Stimulated activated CD4-positive, alpha-beta T cell treated with anti-CD3 and anti-CD28 coated beads, Interleukin-2, amount 100 ng/mL, for 4 hours (primary cell): ENCODE results near the gene SPAG7.
A peak's percentile ranks its signal among the peaks of the same experiment; 100 is the strongest.

Experiments used
- DNase-seq: peaks from one replicate; pipeline ENCODE4 v3.0.0-alpha.2; 2020; ENCODE audit warnings: low read depth

The SPAG7 gene

DNA sequence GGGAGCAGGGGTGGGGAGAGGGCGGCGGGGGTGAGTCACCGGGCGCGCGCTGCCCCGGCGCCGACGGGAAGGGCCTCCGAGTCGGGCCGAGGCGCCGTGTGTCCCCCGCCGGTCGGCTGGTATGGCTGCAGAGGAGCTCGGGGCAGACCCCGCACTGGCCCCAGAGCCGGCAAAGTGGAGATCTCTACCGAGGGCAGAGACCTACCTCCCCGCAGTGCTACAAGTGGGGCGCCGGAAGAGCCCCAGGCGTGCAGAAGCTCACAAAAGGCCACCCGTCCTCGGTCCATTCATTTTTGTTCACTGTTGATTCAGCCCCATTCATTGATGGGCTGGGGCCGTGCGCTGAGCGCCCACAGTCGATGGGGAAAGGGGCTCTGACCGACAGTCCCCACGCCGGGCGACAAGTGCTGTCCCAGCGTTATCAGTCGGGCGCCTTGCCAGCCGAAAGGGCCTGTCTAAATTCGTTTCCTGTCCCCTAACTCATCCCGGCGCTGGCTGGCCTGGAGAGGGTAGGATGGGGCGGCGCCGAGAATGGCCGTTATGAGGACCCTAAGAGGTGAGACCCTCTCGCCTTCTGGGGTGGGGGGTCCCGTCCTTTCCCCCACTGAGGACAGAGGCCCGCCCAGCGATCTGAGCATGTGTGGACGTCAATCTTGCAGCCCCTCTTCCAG, 17.4 kb downstream of the SPAG7 start:
- DNase-seq = peak; percentile 55

DNA sequence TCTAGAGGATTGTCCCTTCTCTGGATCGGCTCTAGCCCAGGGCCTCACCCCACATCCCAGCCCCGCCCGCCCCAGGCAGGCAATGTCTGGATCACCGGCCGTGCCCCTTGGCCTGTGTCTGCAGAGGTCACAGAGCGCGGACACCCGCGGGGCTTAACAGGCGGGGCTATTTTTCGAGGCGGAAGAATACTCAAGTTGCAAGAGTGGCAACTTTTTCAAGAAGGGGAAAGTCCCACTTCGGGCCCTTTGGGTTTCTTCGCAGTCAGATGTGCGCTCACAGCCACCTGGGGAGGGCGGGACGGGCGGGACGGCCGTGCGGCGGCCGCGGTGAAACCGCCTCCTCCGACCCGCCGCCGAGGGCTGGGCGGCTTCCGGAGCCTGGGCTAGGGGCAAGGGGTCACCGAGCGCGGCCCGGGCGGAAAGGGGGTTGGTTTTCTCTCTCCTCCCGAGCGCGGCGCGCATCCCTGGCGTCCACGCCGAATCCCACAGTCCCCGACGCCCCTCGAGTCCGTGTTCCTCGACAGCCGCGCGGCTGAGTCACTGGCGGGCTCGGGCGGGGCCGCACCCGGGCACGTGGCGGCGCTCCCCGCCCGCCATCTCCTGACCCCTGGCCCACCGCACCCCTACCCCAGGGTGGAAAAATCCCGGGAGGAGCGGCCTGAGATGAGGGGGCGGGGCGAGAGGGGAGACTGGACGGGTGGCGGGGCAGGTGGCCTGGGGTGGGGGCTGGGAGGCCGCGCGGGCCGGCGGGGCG, 18.1 kb downstream of the SPAG7 start:
- DNase-seq = peak; percentile 67

DNA sequence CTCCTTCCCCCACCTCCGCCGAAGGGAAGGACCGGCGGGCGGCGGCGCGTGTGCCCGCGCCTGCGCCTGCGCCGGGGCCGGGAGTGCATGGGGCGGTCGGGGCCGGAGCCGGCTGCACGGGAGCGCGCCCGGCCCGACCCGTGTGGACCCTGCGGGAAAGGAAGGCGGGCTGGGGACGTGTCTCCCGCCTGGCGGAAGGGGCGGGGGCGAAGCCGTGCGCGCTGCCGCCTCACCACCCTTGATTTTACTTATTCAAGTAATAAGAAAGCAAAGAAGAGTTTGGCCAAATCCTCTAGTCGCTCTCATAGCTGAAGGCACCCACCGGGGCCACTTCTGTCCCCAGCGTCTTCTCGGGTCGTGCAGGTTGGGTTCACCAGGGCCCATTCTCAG, 18.7 kb downstream of the SPAG7 start:
- peak; percentile 61 for DNase-seq

DNA sequence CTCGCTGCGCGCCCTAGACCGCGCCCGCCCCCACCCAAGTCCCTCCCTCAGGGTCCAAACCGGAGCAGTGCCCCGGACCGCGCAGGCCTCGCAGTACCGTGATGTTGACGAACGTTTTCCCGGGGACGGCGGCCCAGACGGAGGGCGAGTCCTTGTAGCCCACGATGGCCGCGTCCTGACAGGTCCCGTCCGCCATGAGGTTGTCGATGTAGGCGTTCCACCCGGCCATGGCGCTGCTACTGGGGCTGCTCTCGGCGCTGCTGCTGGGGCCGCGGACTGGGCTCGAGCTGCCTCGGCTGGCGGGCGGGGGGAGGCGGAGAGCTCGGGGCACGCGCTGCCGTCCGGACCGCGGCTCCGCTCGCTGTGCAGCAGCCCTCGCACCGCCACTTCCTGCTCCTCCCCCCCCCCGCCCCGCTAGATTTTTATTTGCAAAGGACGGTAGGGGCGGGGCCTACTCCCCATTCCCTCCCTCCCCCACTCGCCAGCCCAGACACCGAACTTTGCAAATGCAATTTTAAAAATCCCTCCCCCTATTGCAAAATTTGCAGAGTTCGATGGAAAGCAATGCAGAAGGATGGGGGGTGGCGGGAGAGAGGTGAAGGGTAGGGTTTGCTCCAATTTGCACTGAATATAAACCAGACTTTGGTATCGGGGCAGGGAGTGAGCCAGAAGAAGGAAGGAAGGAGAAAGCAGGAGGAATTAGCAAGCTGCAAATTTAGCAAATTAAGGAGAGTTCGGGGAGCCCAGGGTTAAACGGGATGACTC, 19.3 kb downstream of the SPAG7 start, which contains the start of gene PFN1:
TSS of gene PFN1 (minus strand) at position 365 of the 765 bp plus-strand sequence. CDS start at position 229, 136 bp downstream.
- peak; percentile 85 for DNase-seq

DNA sequence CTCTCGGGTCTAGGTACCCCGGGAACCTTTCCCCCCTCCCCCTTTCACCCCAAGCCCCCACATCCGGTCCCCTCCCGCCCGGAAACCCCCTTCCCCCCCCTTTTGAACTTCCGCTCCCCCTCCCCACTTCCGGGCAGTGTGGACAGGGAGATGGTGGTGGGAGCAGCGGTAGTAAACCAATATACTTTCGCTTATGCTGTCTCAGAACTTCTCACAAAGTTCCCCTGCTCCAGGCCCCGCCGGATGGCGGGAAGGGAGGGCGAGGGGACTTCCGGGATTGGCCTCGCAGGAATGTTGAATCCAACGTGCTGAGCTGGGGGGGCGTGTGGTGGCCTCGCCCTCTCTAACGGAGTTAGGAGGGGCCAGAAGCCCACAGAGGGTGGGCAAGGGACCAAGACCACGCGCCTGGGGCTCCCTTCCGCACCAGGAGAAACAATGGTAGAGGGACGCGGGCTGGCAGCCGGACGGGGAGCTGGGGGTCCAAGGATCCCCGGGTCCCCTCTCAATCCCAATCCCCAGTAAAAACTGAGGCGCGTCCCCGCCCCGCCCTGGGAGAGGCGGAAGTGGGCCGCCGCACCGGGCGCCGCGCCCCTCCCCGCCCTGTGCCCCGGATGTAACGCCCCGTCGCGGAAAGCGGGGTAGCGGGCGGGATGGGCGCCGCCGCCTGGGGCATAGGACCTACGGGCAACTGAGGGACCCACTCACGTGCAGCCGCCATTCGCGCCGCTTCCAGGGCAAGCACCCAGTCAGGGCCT, 20.0 kb downstream of the SPAG7 start:
- DNase-seq = peak; percentile 42

DNA sequence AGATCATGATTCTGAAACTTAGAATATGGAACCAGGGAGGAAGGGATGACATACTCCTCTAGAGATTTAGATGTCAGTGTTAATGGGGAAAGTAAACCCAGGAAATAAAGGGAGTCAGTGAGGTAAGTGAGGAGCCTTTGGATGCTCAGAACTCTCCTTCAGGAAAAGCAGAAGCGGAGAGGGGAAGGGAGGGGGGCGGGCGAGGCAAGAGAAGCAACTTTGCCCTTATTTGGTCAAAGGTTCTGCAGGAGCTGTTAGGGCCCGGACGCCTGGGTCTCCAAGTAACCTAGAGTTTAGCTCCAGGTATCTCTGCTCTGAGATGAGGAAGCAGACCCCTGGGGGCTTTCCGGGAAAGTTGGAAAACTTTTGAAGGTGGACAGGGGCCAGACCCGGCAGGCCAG, 20.6 kb downstream of the SPAG7 start:
- DNase-seq = no peak

DNA sequence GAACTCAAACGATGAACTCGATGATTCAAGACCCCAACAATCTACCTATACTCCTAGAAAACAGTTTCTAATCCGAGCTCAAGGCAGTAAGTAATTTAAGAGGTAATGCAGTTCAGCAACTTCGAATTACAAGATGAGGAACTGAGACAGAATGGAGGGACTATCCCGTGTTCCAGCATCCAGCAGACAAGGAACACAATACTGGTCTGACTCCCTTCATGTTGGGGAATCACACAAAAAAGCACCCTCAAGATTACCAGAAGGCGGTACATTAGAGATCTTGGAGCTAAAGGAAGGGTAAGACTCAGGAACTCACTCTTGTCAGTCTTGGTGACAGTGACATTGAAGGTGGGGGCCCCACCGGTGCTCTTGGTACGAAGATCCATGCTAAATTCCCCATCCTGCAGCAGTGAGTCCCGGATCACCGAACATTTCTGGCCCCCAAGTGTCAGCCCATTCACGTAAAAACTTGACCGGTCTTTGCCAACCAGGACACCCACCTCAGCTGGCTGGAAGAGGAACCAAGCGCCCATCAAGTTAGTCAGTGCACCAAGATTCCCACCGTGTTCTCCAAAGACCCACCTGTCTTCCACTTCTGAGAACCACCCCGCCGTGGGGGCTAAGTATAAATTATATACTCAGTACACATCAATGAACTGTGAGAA, 21.2 kb downstream of the SPAG7 start:
- DNase-seq = no peak

DNA sequence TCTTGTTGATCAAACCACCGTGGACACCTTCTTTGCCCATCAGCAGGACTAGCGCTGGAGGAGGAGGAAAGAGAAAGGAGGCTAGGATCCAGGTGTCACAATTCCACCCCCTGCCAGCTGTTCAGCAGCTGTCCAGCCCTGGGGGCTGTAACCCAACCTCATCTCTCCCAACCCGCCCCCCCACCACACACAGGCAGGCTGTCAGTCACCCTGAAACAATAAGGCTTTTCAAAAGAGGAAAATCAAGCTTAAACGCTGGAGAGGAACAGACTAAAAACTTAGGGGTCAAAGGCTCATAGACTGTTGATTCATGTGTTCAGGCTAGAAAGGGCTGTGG, 21.7 kb downstream of the SPAG7 start:
- no peak for DNase-seq

DNA sequence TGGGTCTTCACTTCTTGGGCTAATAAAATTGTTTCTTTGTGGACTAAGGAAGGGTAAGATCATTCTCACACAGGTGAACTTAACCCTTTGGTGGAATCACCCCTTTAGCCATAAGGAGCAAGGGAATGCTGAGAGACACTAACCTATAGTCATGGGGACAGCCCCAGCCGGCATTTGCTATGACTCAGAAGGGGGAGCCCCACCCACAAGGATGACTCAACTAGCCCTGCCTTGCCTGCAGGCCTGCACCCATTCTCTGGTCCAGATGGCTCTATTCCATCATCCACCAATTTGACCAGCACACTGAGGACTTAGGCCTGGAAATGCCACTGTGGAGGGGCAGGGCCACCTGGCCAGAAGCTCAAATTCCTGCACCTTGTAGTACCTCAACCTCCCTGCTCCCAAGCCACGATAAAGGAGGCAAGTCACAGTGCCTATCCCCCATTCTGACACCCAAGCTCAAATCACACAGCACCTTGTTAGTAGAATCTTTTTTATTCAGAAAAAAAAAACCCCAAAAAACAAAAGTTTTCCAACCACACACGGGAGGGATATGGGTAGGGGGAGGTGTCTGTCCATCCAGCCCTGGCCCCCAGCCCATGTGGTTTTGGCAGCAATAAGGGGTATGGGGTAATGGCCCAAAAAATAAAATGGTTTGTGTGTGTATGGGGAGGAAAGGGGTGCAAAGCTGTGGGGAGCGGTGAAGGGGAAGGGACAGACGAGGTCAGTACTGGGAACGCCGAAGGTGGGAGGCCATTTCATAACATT, 22.3 kb downstream of the SPAG7 start:
- DNase-seq = peak; percentile 85

DNA sequence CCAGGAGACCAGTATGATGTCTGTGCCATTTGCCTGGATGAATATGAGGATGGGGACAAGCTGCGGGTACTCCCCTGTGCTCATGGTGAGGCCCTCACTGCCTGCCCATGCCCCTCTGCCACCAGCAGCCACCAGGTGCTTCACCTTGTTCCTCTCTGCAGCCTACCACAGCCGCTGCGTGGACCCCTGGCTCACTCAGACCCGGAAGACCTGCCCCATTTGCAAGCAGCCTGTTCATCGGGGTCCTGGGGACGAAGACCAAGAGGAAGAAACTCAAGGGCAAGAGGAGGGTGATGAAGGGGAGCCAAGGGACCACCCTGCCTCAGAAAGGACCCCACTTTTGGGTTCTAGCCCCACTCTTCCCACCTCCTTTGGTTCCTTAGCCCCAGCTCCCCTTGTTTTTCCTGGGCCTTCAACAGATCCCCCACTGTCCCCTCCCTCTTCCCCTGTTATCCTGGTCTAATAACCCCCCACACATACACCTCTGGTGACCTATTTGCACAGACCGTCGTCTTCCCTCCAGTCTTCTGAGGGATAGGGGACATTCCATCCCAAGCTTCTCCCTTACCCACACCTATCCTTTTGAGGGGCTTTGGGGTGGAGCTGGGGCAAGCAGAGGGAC, 23.0 kb downstream of the SPAG7 start:
- DNase-seq = no peak

DNA sequence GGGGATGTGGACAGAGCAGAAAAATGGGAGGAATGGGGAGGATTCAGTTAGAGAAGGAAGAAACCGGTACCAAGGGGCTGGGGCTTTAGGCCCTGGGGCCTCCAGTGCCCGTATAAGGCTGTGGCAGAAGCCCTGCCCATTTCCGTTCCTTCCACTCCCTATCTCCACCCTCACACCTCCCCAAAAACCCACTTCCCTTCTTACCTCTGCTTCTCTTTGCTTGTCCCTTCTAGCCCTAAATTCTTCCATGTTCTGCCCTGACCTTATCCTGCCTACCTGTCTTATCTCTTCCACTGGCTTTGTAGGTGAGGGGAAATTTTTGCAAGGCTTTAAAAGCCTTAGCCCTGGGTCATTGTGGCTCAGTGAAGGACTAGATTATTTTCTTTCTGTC, 23.5 kb downstream of the SPAG7 start:
- no peak for DNase-seq

DNA sequence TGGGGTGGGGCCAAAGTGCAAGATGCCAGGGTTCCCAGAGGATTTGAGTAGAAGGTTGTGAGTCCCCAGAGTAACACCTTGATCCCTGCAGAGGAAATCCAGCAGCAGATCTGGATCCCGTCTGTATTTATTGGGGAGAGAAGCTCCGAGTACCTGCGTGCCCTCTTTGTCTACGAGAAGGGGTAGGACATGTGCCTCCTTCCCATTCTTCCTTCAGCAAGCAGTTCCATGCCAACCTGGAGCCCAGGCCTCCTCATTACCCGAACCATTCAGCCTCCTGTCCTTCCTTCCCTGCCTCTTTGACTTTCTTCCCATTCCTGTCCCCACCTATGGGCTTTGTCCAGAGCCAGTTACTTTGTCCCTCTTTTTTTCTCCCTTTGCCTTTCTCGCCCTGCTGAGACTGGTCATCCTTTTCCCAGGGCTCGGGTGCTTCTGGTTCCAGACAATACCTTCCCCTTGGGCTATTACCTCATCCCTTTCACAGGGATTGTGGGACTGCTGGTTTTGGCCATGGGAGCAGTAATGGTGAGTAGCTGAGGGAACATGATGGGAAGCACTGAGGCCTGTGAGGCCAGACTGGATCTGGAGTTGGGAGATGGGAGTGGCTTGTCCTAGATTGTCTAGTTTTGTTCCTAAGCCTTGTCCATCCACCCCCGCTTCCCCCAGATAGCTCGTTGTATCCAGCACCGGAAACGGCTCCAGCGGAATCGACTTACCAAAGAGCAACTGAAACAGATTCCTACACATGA, 24.7 kb downstream of the SPAG7 start:
- no peak for DNase-seq

DNA sequence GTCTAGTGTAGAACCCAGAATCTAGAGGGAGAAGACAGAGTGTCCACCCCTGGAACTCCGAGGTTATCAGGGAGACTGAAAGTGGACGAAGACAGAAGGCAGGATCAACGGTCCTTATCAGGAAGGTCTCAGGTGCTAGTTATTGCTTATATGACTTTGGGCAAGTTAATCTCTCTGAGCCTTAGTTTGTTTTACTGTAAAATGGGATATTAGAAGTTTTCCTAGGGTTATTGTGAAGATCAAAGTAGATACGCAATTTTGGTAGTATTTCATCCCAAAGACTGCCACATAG, 26.4 kb downstream of the SPAG7 start:
- no peak for DNase-seq

DNA sequence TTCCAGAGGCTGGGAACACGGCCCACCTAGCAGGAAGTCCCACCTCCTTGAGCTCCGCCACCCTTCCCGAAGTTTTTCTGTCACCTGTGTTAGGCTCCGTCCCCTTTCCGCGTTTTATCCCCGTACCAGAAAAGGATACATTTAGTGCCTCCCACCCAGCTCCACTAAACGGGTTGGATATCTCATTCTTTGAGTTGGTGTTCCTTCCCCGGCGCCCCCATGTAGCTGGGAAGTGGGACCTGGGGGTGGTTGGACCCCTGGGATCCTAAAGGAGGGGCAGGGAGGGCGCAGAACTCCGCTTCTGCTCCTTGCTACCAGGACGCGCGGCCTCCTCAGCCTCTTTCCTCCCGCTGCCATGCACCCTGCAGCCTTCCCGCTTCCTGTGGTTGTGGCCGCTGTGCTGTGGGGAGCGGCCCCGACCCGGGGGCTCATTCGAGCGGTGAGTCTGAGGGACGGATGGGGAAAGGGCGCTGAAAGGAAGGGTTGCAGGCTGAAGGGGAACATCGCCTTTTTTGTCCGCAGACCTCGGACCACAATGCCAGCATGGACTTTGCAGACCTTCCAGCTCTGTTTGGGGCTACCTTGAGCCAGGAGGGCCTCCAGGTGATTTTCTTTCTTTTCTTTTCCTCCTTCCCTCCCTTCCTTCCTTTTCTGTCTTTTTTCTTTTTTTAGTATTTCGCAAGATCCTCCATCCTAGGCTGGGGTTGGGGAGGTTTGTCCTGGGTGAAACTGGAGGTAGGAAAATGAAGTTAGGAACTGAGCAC, 26.9 kb downstream of the SPAG7 start:
- DNase-seq = no peak

DNA sequence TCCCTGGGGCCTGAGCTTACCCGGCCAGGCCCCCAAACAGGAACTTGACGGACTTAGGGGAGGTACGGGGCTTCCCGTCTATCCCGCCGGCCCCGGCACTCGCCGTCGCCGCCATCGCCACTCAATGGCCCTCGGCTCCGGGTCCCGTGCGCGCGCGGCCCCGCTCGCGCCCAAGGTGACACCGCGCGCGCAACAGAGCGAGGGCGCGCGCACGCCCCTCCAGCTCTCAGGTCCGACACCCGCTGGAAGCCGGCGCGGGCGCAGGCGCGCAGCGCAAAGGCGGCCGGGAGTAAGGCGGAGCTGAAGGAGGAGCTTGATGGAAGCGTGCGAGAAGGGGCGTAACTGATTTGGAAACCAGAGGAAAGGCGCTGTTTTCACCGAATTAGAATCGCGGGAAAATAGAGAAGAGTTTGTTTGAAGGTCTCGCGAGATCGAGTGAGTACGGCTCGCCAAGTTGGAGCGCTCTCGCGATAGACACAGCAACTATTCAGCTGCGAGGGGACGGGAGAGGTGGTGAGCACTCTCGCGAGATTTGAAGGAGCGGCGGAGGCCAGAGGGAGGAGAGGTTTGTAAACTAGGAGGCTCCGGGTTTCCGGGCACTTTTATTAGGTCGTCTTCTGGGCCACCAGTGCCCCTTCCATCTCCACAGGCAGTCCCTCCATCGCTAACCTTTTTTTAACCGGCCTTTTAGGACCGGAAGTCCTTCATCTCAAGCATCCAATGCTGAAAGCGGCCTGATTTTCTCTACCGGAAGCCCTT, 27.6 kb downstream of the SPAG7 start, which contains the start of the genes RNF167 and SLC25A11:
TSS of gene RNF167 (plus strand) at position 473 of the 759 bp plus-strand sequence. CDS start 642 bp downstream, outside the sequence.
TSS of gene SLC25A11 (minus strand) at position 251 of the 759 bp plus-strand sequence. CDS start at position 115, 136 bp downstream.
- peak; percentile 95 for DNase-seq

DNA sequence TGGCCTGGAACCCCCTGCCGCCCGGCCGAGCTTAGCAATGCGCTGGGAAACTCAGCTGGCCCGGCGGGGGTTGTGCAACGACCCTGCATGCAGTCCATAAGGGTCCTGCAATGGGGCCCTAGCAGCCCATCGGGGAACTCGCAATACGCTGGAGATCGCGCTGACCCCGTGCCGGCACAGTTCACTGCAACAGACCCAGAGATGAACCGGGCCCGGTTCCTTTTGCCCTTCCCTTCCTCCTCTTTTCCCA, 28.1 kb downstream of the SPAG7 start:
- DNase-seq = no peak

DNA sequence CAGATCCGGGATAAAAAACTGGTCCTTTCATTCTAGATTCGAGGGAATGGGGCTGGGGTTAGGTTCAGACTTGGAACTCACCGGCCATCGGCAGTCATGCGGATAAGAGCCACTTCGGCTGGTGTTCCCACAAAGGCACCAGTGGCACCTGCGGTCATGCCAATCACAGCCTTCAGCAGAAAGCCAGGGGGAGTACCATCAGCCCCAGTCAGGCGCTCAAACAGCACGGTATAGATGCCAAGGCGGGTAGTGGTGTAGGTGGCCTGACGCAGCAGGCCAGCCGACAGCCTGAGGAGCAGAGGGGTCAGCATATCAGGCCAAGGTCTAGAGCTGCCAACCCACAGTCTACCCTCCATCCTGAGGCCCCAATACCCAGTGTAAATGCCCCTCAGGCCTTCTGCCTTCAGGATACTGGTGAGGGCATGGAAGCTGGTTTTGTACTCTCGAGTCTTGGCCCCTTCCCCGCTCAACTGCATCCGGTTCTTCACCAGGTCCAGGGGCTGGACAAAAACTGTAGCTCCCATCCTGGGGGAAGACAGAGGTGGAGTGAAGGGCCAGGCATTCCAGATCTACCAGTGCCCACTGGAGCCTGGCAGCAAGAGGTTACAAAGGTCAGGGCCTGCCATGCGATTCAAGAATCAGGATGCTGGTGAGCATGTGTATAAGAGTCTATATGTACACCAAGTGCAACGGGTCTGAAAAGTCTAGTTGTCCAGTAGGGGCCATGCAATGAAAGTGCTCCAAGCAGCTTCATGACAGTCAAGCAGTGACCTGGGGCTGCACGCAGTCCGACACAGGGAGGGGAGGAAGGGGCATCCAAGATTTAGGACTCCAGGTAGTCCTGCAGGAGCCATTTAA, 28.7 kb downstream of the SPAG7 start:
- DNase-seq = no peak
